HL-60 (cell line): ENCODE results near the gene CCNT1.
"Not testable (repeated sequence)": the region's sequence is repeated elsewhere in the genome, so short reads cannot be mapped to it uniquely, and the experiment has no call there.

Experiments
- DNase-seq, 2 experiments: peaks; one replicate each; pipeline ENCODE4 v3.0.0-alpha.2; 2010 to 2020; ENCODE audit warnings: low read depth in 1 of 2, low spot score in 1 of 2
- H3K27ac ChIP-seq: fragments of 250-450 bp; sonication (Bioruptor Pico); replicated peaks from 2 replicates; pipeline ENCODE4 v1.5.1; 2020; ENCODE audit warnings: mild to moderate bottlenecking, moderate library complexity
- H3K27me3 ChIP-seq: fragments of 250-450 bp; sonication (Bioruptor Pico); 2 replicates; pipeline ENCODE4 v1.5.1; 2021; ENCODE audit warnings: mild to moderate bottlenecking, moderate library complexity; ENCODE audit not compliant: insufficient read depth, poor library complexity, severe bottlenecking
- H3K4me3 ChIP-seq: replicated peaks from 2 replicates; pipeline ENCODE4 v1.5.1; 2011; ENCODE audit warnings: mild to moderate bottlenecking, control low read depth, low read length; ENCODE audit not compliant: insufficient read depth
- CTCF ChIP-seq: IDR thresholded peaks from one replicate; pipeline ENCODE4 v1.5.1; 2011; ENCODE audit warnings: low read length, control low read depth, inconsistent platforms; ENCODE audit not compliant: insufficient read depth
- GABPA ChIP-seq: IDR thresholded peaks from 2 replicates; pipeline ENCODE4 v1.6.1; 2012; ENCODE audit warnings: low read depth
- POLR2AphosphoS5 ChIP-seq: IDR thresholded peaks from 2 replicates; pipeline ENCODE4 v1.6.1; 2012; ENCODE audit warnings: low read depth
- REST ChIP-seq: IDR thresholded peaks from 2 replicates; pipeline ENCODE4 v1.6.1; 2012; ENCODE audit warnings: low read depth; ENCODE audit not compliant: insufficient replicate concordance
- SPI1 ChIP-seq: IDR thresholded peaks from 2 replicates; pipeline ENCODE4 v1.6.1; 2012; ENCODE audit warnings: low read depth, mild to moderate bottlenecking, borderline replicate concordance

The CCNT1 gene

GRCh38 chr12:48736456-48736855 is 19.9 kb upstream of the CCNT1 start:
- Histone ChIP-seq H3K27ac (no peak overlapping the region), H3K27me3 (peaks cover 4% of the 10 kb centered on the region), H3K4me3 (no peak overlapping the region)
- DNase-seq: no peak
- TF ChIP-seq GABPA (no peak), REST (no peak), SPI1 (no peak), CTCF (no peak), POLR2AphosphoS5 (no peak)

GRCh38 chr12:48728807-48729206 is 12.3 kb upstream of the CCNT1 start:
- Histone ChIP-seq H3K4me3 (no peak overlapping the region), H3K27me3 (no peaks in the 10 kb centered on the region), H3K27ac (no peak overlapping the region)
- no peak for TF ChIP-seq GABPA
- TF ChIP-seq CTCF: no peak
- no peak for TF ChIP-seq POLR2AphosphoS5
- no peak for TF ChIP-seq SPI1
- TF ChIP-seq REST: no peak
- DNase-seq: no peak

GRCh38 chr12:48720737-48721136 is 4.2 kb upstream of the CCNT1 start:
- DNase-seq, H3K27ac ChIP-seq, H3K27me3 ChIP-seq, H3K4me3 ChIP-seq: not testable (repeated sequence)

- DNase-seq, H3K4me3 ChIP-seq, H3K27me3 ChIP-seq, H3K27ac ChIP-seq: not testable (repeated sequence)
Observed at GRCh38 chr12:48720171-48720570, 3.7 kb upstream of the CCNT1 start.

GRCh38 chr12:48719002-48719401 is 2.5 kb upstream of the CCNT1 start:
- H3K4me3 ChIP-seq, H3K27ac ChIP-seq, DNase-seq, H3K27me3 ChIP-seq: not testable (repeated sequence)

- H3K4me3 ChIP-seq: peak overlapping the region; percentile 46
- H3K27ac ChIP-seq: peak overlapping the region; percentile 96
- no peaks in the 10 kb centered on the region for H3K27me3 ChIP-seq
- DNase-seq: no peak
- TF ChIP-seq SPI1: no peak
- peak; percentile 27 for TF ChIP-seq REST
Observed at GRCh38 chr12:48717252-48717695, 767 bp upstream of the CCNT1 start.
